HG03558 (cell line): ENCODE data around the gene PNO1.
"Not testable (repeated sequence)": the region's sequence is repeated elsewhere in the genome, so short reads cannot be mapped to it uniquely, and the experiment has no call there.

ENCODE experiments used
- ATAC-seq: cut with Tn5 transposase; IDR thresholded peaks from one replicate; pipeline ENCODE4 v1.9.1; 2021; ENCODE audit warnings: moderate number of reproducible peaks; ENCODE audit not compliant: unreplicated experiment; ENCODE audit errors: extremely low read depth

The PNO1 gene

GRCh38 chr2:68157402-68158133 lies at the start of gene PNO1:
PNO1 (plus strand) TSS chr2:68157888; CDS start chr2:68157935, 47 bp downstream.
- ATAC-seq = peak; percentile 81

DNA sequence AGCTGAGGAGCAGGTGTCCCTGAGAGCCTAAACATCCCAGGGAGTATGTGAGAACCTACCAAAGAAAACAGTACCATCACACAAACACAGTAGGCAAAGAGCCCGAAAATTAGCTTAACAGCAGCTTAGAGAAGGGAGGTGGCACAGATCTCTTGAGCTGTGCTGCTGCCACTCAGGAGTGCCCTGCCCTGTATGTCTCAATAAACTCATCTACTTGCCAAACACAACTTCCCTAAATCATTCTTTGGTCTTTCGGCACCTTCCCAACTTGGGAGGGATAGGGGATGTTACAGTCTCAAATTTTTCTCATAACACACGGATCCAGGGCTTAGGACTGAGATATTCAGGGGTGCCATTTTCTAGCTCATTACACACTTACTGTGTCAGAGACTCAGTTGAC lies 49.6 kb upstream of the PNO1 start:
- no peak for ATAC-seq

GRCh38 chr2:68110102-68110501 lies 47.6 kb upstream of the PNO1 start:
- ATAC-seq = no peak

- no peak for ATAC-seq
Measured at GRCh38 chr2:68115965-68116364, 41.7 kb upstream of the PNO1 start.

GRCh38 chr2:68117922-68118321 lies 39.8 kb upstream of the PNO1 start:
- ATAC-seq = not testable (repeated sequence)

DNA sequence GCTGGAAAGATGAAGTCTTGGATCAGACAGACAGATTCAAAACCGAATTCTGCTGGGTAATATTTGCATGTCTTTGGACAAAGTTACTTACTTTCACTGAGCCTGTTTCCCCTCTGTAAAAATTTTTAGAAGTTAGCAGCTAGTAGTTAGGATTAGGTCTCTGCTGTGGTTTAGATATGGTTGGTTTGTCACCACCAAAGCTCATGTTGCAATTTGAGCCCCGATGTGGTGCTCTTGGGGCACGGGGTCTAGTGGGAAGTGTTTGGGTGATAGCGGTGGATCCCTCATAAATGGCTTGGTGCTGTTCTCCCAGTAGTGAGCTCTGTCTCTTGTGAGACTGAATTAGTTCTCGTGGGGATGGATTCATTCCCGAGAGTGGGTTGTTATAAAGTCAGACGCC lies 38.9 kb upstream of the PNO1 start:
- no peak for ATAC-seq

DNA sequence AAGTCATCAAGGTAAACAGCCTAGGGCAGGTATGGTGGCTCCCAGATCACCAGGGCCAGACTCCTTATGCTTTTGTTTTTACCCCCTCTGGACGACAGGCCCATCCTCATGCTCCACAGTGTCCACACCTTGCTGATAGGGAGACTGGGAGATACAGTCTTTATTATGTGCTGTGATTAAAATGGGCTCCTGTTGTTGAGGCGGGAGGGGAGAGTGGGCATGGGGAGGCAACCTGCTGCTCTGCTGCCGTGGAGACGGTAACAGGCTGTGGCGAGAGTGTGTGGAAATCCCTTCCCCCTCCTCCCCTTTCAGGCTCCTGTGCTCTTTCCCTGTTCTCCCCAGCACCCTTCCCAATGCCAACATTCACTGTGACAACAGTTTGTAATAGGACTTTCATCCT lies 38.2 kb upstream of the PNO1 start:
- no peak for ATAC-seq

- ATAC-seq = no peak
Measured at GRCh38 chr2:68121873-68122679, 35.6 kb upstream of the PNO1 start.

DNA sequence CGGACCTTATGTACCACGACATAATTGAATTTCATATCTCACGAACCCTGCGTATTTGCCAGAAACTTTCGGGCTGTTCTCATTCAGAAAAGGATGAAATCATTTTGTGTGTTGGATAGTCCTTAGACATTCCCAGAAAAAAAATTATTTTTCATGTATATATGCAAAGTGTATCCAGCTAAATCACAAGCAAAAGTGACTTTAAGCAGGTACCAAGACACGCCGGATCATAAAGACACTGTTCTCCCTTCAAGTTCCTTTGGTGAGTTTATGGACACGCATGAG lies 35.1 kb upstream of the PNO1 start:
- no peak for ATAC-seq

GRCh38 chr2:68124321-68124720 lies 33.4 kb upstream of the PNO1 start:
- ATAC-seq = no peak

GRCh38 chr2:68125821-68126220 lies 31.9 kb upstream of the PNO1 start:
- no peak for ATAC-seq

- no peak for ATAC-seq
Measured at GRCh38 chr2:68126561-68126960, 31.1 kb upstream of the PNO1 start.

DNA sequence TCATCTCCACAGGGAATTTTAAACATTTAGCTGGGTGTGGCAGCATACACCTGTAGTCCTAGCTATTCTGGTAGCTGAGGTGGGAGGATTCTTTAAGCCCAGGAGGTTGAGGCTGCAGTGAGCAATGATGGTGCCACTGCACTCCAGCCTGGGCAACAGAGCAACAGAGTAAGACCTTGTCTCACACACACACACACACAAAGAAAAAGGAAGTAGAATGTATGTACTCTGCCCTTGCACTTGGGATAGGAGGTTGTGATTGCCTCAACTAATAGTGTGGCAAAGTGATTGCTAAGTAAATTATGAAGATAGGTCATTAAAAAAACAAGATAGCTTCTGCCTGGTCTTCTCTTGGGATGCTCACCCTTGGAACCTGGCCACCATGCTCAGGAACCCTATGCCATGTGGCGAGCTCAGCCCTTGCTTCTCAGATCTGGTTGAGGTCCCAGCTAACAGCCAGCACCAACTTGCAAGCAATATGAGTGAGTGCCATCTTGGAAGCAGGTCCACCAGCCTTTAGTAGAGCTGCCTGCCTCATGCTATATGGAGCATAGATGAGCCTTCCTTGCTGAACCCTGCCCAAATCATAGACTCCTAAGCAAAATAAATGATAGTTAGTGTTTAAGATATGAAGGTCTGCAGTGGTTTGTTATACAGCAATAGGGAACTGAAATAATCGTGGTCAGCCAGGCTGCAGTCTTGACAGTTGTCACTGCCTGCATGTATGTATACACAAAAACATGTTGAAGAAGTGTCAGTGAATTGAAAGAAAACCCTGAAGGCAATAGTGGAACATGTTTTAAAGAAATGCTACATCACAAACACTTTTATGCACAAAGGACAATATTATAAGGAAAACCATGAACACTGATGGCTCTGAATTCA lies 30.1 kb upstream of the PNO1 start:
- peak; percentile 69 for ATAC-seq

GRCh38 chr2:68134120-68134519 lies 23.6 kb upstream of the PNO1 start:
- ATAC-seq = no peak

DNA sequence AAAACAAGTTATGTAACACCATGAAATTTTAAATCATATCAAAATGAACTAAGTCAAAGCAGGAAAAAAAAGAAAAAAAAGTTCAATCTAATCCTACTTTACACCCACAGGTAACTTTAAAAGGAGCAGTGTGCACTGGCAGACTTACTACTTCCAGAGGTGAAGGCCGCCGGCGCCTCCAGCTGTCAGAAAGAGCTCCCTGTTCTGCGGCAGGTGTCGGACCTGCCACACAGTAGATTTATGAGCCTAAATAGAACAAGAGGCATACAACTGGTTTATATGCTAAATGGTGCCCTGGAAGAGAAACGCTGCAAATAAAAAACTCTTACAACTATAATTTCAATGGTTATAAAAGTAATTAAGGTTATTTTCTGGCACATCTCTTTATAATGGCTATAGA lies 23.1 kb upstream of the PNO1 start:
- no peak for ATAC-seq

DNA sequence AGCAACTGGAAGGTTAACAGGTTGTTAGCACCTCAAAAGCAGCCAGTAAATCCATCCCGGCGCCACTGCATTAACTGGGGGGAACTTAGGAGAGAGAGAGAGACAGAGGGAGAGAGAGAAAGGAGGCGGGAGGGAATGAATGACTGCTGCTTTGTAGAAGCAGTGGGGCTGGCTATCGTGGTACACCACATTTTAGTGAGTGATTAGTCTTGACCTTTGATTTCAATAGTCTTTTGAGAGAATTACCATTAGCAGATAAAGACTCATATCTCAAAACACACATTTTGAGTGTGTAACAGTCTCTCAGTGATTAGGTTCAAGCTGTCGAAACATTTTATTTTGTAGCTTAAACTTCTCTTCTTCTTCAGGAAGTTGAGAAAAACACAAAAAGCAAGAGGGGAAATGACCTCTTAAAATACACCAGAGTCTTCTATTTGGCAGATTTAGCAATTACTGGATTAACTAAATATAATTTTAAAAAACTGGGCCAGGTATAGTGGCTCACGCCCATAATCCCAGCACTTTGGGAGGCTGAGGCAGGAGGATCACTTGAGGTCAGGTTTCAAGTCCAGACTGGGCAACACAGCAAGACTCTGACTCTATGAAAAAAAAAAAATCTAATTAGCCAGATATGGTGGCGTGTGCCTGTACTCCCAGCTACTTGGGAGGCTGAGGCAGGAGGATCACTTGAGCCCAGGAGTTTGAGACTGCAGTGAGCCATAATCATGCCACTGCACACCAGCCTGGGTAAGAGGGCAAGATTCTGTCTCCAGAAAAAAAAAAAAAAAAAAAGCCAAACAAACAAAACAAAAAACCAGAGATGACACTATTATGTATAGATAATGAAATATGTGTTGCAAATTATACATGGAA lies 22.0 kb upstream of the PNO1 start:
- no peak for ATAC-seq

GRCh38 chr2:68141875-68142274 lies 15.8 kb upstream of the PNO1 start:
- no peak for ATAC-seq

DNA sequence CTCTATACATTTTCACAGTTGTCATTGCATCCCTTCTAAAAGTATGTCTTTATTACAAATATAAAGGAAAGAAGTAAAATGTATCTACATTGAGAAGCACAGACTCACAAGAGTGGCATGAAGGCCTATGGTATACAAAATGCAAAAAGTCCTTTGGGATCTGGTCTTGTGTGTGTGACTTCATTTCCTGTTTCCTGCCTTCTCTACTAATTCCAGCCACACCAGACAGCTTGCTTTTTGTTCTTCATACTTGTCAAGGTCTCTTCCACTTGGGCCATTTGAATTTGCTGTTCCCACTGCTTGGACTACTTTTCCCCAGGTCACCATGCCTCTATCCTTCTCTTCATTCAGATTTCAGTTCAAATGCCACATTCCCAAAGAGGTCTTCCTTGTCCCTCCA lies 6.7 kb upstream of the PNO1 start:
- ATAC-seq = no peak

DNA sequence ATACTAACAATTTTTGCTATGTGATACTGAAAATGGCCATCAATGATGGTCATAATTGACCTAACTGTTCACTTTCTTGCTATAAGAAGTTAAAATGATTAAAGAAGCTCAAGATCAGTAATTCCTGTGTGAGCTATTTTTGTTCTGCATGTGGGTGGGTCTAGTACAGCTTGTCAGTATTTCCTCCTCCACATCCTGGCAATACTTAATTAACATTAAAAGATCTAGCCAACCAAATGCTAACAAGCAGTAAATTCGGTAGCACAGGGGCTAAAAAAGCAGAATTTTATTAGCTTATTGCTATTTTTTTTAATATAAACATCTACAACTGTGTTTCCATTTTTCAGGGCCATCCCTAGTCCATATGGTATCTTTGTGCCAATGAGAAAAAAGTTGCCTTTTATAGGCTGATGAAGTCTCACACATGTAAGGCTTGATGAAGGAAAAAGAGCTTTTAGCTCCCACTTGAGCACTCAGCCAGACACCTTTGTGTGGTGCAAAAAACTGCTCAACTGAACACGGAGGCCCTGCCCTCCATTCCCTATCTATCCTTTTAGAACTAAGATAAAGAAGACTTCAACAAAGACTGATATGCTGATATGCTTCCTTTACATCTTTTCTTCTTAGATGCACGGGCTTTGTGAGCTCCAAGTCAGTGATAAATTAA lies 4.9 kb upstream of the PNO1 start:
- no peak for ATAC-seq

GRCh38 chr2:68155618-68156017 lies 2.1 kb upstream of the PNO1 start:
- no peak for ATAC-seq
